Cardiac muscle cell (in vitro differentiated cells and primary cell): Measurements from ENCODE around the gene CCDC93. TPM values are rescaled to one million over a fixed set of nuclear protein-coding genes. Genes with fewer than 3 reads are reported as not detected.

Experiments
- DNase-seq, 2 donors: peaks; one replicate each; pipeline versions ENCODE4 v3.0.0 to v3.0.0-alpha.2; 2010 to 2017; ENCODE audit warnings: low read depth in 1 of 2, low spot score in 1 of 2
- H3K27ac ChIP-seq: fragments of 200-600 bp; sonication (generic); 2 replicates; pipeline ENCODE4 v1.5.1; 2016
- H3K27me3 ChIP-seq: fragments of 200-600 bp; sonication (generic); 2 replicates; pipeline ENCODE4 v1.6.0; 2016; ENCODE audit warnings: control low read depth
- H3K36me3 ChIP-seq: fragments of 200-600 bp; sonication (generic); 2 replicates; pipeline ENCODE4 v1.5.1; 2016; ENCODE audit warnings: control low read depth
- H3K4me1 ChIP-seq: fragments of 200-600 bp; sonication (generic); 2 replicates; pipeline ENCODE4 v1.8.1; 2017; ENCODE audit warnings: low read depth, mild to moderate bottlenecking, mixed run types
- H3K4me3 ChIP-seq: fragments of 200-600 bp; sonication (generic); 2 replicates; pipeline ENCODE4 v1.5.1; 2016; ENCODE audit warnings: mild to moderate bottlenecking
- H3K9me3 ChIP-seq: fragments of 200-600 bp; sonication (generic); 2 replicates; pipeline ENCODE4 v1.5.1; 2017; ENCODE audit warnings: low read depth, mild to moderate bottlenecking, control low read depth
- CTCF ChIP-seq: IDR thresholded peaks from 2 replicates; pipeline ENCODE4 v1.5.1; 2012; ENCODE audit warnings: low read depth, mild to moderate bottlenecking, low read length
- polyA plus RNA-seq: library from polyadenylated mRNA; unstranded; fragments of >200 nt; fragmentation: Nextera tagmentation; extraction: Ambion mirVana; gene quantifications from 2 replicates; pipeline ENCODE4 v1.2.1, GENCODE V29; 2016
- total RNA-seq: library from RNA; depleted of rRNA; stranded (reverse); fragments of >200 nt; gene quantifications from 2 replicates; pipeline ENCODE4 v1.2.3, GENCODE V29; 2016

CCDC93 gene
- total and polyA plus RNA-seq, 2 experiments from 2014 or later: 16.9 to 20.8 TPM

- H3K27me3 ChIP-seq: no peaks in the 10 kb centered on the region
- peaks cover 18% of the 10 kb centered on the region for H3K36me3 ChIP-seq
- no peak for DNase-seq
- H3K4me1 ChIP-seq: no peaks in the 10 kb centered on the region
- no peak overlapping the region for H3K27ac ChIP-seq
- H3K9me3 ChIP-seq: no peaks in the 10 kb centered on the region
- H3K4me3 ChIP-seq: no peak overlapping the region
- TF ChIP-seq CTCF: no peak
Measured at GRCh38 chr2:118006861-118007260, 7.0 kb downstream of the CCDC93 start.

GRCh38 chr2:118006326-118006725 lies 7.5 kb downstream of the CCDC93 start:
- no peak for DNase-seq
- no peaks in the 10 kb centered on the region for H3K27me3 ChIP-seq
- H3K27ac ChIP-seq: no peak overlapping the region
- H3K4me3 ChIP-seq: no peak overlapping the region
- no peak for TF ChIP-seq CTCF
- H3K4me1 ChIP-seq: no peaks in the 10 kb centered on the region
- H3K36me3 ChIP-seq: peaks cover 18% of the 10 kb centered on the region
- no peaks in the 10 kb centered on the region for H3K9me3 ChIP-seq

GRCh38 chr2:118003396-118003824 lies 10.5 kb downstream of the CCDC93 start:
- Histone ChIP-seq H3K4me3 (no peak overlapping the region), H3K9me3 (no peaks in the 10 kb centered on the region), H3K27me3 (no peaks in the 10 kb centered on the region), H3K27ac (no peak overlapping the region), H3K36me3 (peaks cover 34% of the 10 kb centered on the region), H3K4me1 (no peaks in the 10 kb centered on the region)
- peak; percentile 76 for TF ChIP-seq CTCF
- peak; percentile 82 to 91 for DNase-seq

- Histone ChIP-seq H3K27ac (no peak overlapping the region), H3K4me1 (no peaks in the 10 kb centered on the region), H3K36me3 (peaks cover 26% of the 10 kb centered on the region), H3K9me3 (no peaks in the 10 kb centered on the region), H3K4me3 (no peak overlapping the region), H3K27me3 (no peaks in the 10 kb centered on the region)
- no peak for TF ChIP-seq CTCF
- no peak for DNase-seq
Measured at GRCh38 chr2:118000041-118000440, 13.8 kb downstream of the CCDC93 start.

GRCh38 chr2:117997872-117998454 lies 15.9 kb downstream of the CCDC93 start:
- H3K4me3 ChIP-seq: no peak overlapping the region
- H3K9me3 ChIP-seq: no peaks in the 10 kb centered on the region
- H3K4me1 ChIP-seq: no peaks in the 10 kb centered on the region
- TF ChIP-seq CTCF: no peak
- peak in 1 of 2 donors; percentile 9 for DNase-seq
- H3K27ac ChIP-seq: no peak overlapping the region
- peaks cover 28% of the 10 kb centered on the region for H3K36me3 ChIP-seq
- H3K27me3 ChIP-seq: no peaks in the 10 kb centered on the region
